Liver (tissue), 9 donors: Measurements from ENCODE around the gene INTS1. TPM values are rescaled to one million over a fixed set of nuclear protein-coding genes. Genes with fewer than 3 reads are reported as not detected.

Source experiments
- DNase-seq: peaks from one replicate; pipeline ENCODE4 v3.0.0-alpha.2; 2017; ENCODE audit warnings: low spot score
- H3K27ac ChIP-seq, 2 donors: one replicate each; pipeline ENCODE4 v1.7.0; 2013; ENCODE audit warnings: inconsistent platforms in 2 of 2, low read length in 2 of 2, control low read depth in 1 of 2, low read depth in 1 of 2, mild to moderate bottlenecking in 1 of 2
- H3K27me3 ChIP-seq, 4 donors: one replicate each; pipeline versions ENCODE4 v1.6.1 to v1.7.0; 2013; ENCODE audit warnings: low read length in 3 of 4, inconsistent platforms in 1 of 4, mild to moderate bottlenecking in 1 of 4, moderate library complexity in 1 of 4; ENCODE audit not compliant: control insufficient read depth in 4 of 4, insufficient read depth in 4 of 4
- H3K36me3 ChIP-seq, 4 donors: one replicate each; pipeline versions ENCODE4 v1.6.1 to v1.7.0; 2013; ENCODE audit warnings: low read length in 3 of 4, mild to moderate bottlenecking in 3 of 4, low read depth in 1 of 4, moderate library complexity in 1 of 4; ENCODE audit not compliant: control insufficient read depth in 4 of 4, insufficient read depth in 3 of 4
- H3K4me1 ChIP-seq, 4 donors: one replicate each; pipeline versions ENCODE4 v1.6.1 to v1.7.0; 2013; ENCODE audit warnings: low read length in 3 of 4, mild to moderate bottlenecking in 3 of 4, moderate library complexity in 1 of 4; ENCODE audit not compliant: control insufficient read depth in 4 of 4, insufficient read depth in 4 of 4
- H3K4me3 ChIP-seq, 3 donors: one replicate each; pipeline versions ENCODE4 v1.6.1 to v1.7.0; 2013; ENCODE audit warnings: low read length in 3 of 3, control low read depth in 1 of 3, low read depth in 1 of 3, mild to moderate bottlenecking in 1 of 3
- H3K9ac ChIP-seq, 2 donors: one replicate each; pipeline ENCODE4 v1.7.0; 2013; ENCODE audit warnings: low read length in 2 of 2, mild to moderate bottlenecking in 2 of 2, moderate library complexity in 2 of 2, control low read depth in 1 of 2, low read depth in 1 of 2
- H3K9me3 ChIP-seq, 4 donors: one replicate each; pipeline versions ENCODE4 v1.6.1 to v1.7.0; 2013; ENCODE audit warnings: low read length in 3 of 4; ENCODE audit not compliant: control insufficient read depth in 4 of 4
- ATF3 ChIP-seq: IDR thresholded peaks from 2 replicates; pipeline ENCODE4 v1.6.1; 2016; ENCODE audit warnings: antibody characterized with exemption
- CTCF ChIP-seq: fragments of 150-350 bp; IDR thresholded peaks from 2 replicates; pipeline ENCODE4 v1.5.1; 2017; ENCODE audit warnings: improper control_type of control experiment, low read depth, low read length; ENCODE audit not compliant: missing input control
- EGR1 ChIP-seq, 2 donors: IDR thresholded peaks; 2 replicates each; pipeline ENCODE4 v1.6.1; 2016 to 2018; ENCODE audit warnings: antibody characterized with exemption in 2 of 2, low read depth in 2 of 2
- FOXA1 ChIP-seq: IDR thresholded peaks from 2 replicates; pipeline ENCODE4 v1.6.1; 2016; ENCODE audit warnings: antibody characterized with exemption
- FOXA2 ChIP-seq: IDR thresholded peaks from 2 replicates; pipeline ENCODE4 v1.6.1; 2016; ENCODE audit warnings: antibody characterized with exemption
- GABPA ChIP-seq, 2 donors: IDR thresholded peaks in 1 of 2; conservative IDR thresholded peaks in 1 of 2; 2 replicates each; pipeline ENCODE4 v1.6.1; 2016; ENCODE audit warnings: antibody characterized with exemption in 2 of 2, mild to moderate bottlenecking in 1 of 2, moderate library complexity in 1 of 2
- HNF4A ChIP-seq, 2 donors: conservative IDR thresholded peaks; 2 replicates each; pipeline ENCODE4 v1.6.1; 2016; ENCODE audit warnings: antibody characterized with exemption in 2 of 2, mild to moderate bottlenecking in 2 of 2
- HNF4G ChIP-seq: IDR thresholded peaks from 2 replicates; pipeline ENCODE4 v1.6.1; 2016; ENCODE audit warnings: antibody characterized with exemption
- JUND ChIP-seq, 2 donors: IDR thresholded peaks; 2 replicates each; pipeline ENCODE4 v1.6.1; 2016; ENCODE audit warnings: antibody characterized with exemption in 2 of 2
- MAX ChIP-seq: IDR thresholded peaks from 2 replicates; pipeline ENCODE4 v1.6.1; 2016; ENCODE audit warnings: antibody characterized with exemption
- NR2F2 ChIP-seq: IDR thresholded peaks from 2 replicates; pipeline ENCODE4 v1.6.1; 2016; ENCODE audit warnings: antibody characterized with exemption
- RAD21 ChIP-seq, 2 donors: IDR thresholded peaks; 2 replicates each; pipeline ENCODE4 v1.6.1; 2016; ENCODE audit warnings: antibody characterized with exemption in 2 of 2, mild to moderate bottlenecking in 2 of 2
- REST ChIP-seq: IDR thresholded peaks from 2 replicates; pipeline ENCODE4 v1.6.1; 2016; ENCODE audit warnings: antibody characterized with exemption, mild to moderate bottlenecking
- RXRA ChIP-seq, 2 donors: IDR thresholded peaks; 2 replicates each; pipeline ENCODE4 v1.6.1; 2017 to 2018; ENCODE audit warnings: antibody characterized with exemption in 2 of 2, mild to moderate bottlenecking in 1 of 2
- SP1 ChIP-seq: IDR thresholded peaks from 2 replicates; pipeline ENCODE4 v1.6.1; 2018; ENCODE audit warnings: antibody characterized with exemption, mild to moderate bottlenecking
- TAF1 ChIP-seq: conservative IDR thresholded peaks from 2 replicates; pipeline ENCODE4 v1.6.1; 2016; ENCODE audit warnings: antibody characterized with exemption, mild to moderate bottlenecking
- YY1 ChIP-seq: IDR thresholded peaks from 2 replicates; pipeline ENCODE4 v1.6.1; 2016; ENCODE audit warnings: antibody characterized with exemption, mild to moderate bottlenecking
- ZBTB33 ChIP-seq: IDR thresholded peaks from 2 replicates; pipeline ENCODE4 v1.6.1; 2016; ENCODE audit warnings: antibody characterized with exemption
- WGBS: extraction: QIAGEN DNeasy Blood & Tissue Kit; methylation state at CpG from one replicate; pipeline ENCODE4 v1.1.7; 2013; 5-methylcytosine and 5-hydroxymethylcytosine counted together
- polyA plus RNA-seq, 2 donors: library from polyadenylated mRNA; stranded (reverse) in 1 of 2; unstranded in 1 of 2; fragments of 200-250 nt in 1 of 2; fragments of >200 nt in 1 of 2; fragmentation: Nextera tagmentation in 1 of 2; extraction: Ambion mirVana in 1 of 2; gene quantifications; one replicate each; pipeline versions ENCODE4 v1.2.1 to v1.2.3, GENCODE V29; 2013 to 2015
- total RNA-seq, 2 donors: library from RNA; depleted of rRNA; stranded (reverse); fragments of >200 nt; gene quantifications; one replicate each; pipeline ENCODE4 v1.2.3, GENCODE V29; 2014
- donor health status: healthy.
- donor health status: healthy.
- donor health status: healthy.
- donor health status: healthy.
- donor health status: healthy.

The INTS1 gene
- total and polyA plus RNA-seq, 4 donors = 14.6 to 37.9 (median 30.7) TPM

GRCh38 chr7:1483536-1484505, 20.4 kb downstream of the INTS1 start:
- DNase-seq = no peak
- Histone ChIP-seq H3K27ac (no peak overlapping the region), H3K9ac (no peak overlapping the region), H3K4me3 (no peak overlapping the region), H3K27me3 (no peaks in the 10 kb centered on the region), H3K36me3 (peaks cover 13 to 81% (median 21%) of the 10 kb centered on the region in 4 donors), H3K9me3 (no peaks in the 10 kb centered on the region), H3K4me1 (no peaks in the 10 kb centered on the region)
- WGBS = 96% methylated on average over 65 of the region's 65 CpGs
- TF ChIP-seq TAF1 = no peak
- TF ChIP-seq RAD21 (IDR thresholded peaks at IDR 0.05) = no peak
- no peak for TF ChIP-seq FOXA1
- TF ChIP-seq EGR1 (IDR thresholded peaks at IDR 0.05; ENCODE audit: low read depth in 2 of 2) = no peak
- no peak for TF ChIP-seq HNF4A (conservative IDR thresholded peaks at IDR 0.05)
- TF ChIP-seq FOXA2 = no peak
- TF ChIP-seq GABPA (IDR thresholded peaks at IDR 0.05 in 1 of 2, conservative IDR thresholded peaks at IDR 0.05 in 1 of 2) = no peak
- TF ChIP-seq HNF4G = no peak
- TF ChIP-seq ATF3 = no peak
- no peak for TF ChIP-seq JUND (IDR thresholded peaks at IDR 0.05)
- no peak for TF ChIP-seq NR2F2
- TF ChIP-seq CTCF = no peak

GRCh38 chr7:1483079-1483478, 21.1 kb downstream of the INTS1 start:
- Histone ChIP-seq H3K9me3 (no peaks in the 10 kb centered on the region), H3K4me3 (no peak overlapping the region), H3K27me3 (no peaks in the 10 kb centered on the region), H3K9ac (no peak overlapping the region), H3K36me3 (peaks cover 12 to 82% (median 23%) of the 10 kb centered on the region in 4 donors), H3K4me1 (no peaks in the 10 kb centered on the region), H3K27ac (no peak overlapping the region)
- no peak for DNase-seq
- no peak for TF ChIP-seq EGR1 (IDR thresholded peaks at IDR 0.05; ENCODE audit: low read depth in 2 of 2)
- no peak for TF ChIP-seq TAF1
- no peak for TF ChIP-seq REST
- TF ChIP-seq SP1 = no peak
- no peak for TF ChIP-seq HNF4A (conservative IDR thresholded peaks at IDR 0.05)
- no peak for TF ChIP-seq YY1
- TF ChIP-seq JUND (IDR thresholded peaks at IDR 0.05) = no peak
- no peak for TF ChIP-seq RAD21 (IDR thresholded peaks at IDR 0.05)
- TF ChIP-seq MAX = no peak
- TF ChIP-seq FOXA1 = no peak
- TF ChIP-seq ATF3 = no peak
- no peak for TF ChIP-seq RXRA (IDR thresholded peaks at IDR 0.05)
- TF ChIP-seq NR2F2 = no peak
- TF ChIP-seq GABPA (IDR thresholded peaks at IDR 0.05 in 1 of 2, conservative IDR thresholded peaks at IDR 0.05 in 1 of 2) = no peak
- no peak for TF ChIP-seq HNF4G
- no peak for TF ChIP-seq FOXA2
- TF ChIP-seq ZBTB33 = no peak
- no peak for TF ChIP-seq CTCF
- WGBS = 88% methylated on average over 22 of the region's 22 CpGs
